HEK293 (cell line): ENCODE data around the gene CATSPERD.
A peak's percentile ranks its signal among the peaks of the same experiment; 100 is the strongest.

ENCODE experiments used
- CTCF ChIA-PET: fragments of 350-600 bp; formaldehyde crosslinking; extraction: SDS; loops from one replicate; lab custom pipeline; 2021; ENCODE audit warnings: antibody characterized with exemption; lab: Yijun Ruan, JAX
- POLR2A ChIA-PET: fragments of 300-600 bp; formaldehyde crosslinking; extraction: SDS; loops from one replicate; lab custom pipeline; 2020; ENCODE audit warnings: antibody characterized with exemption, inconsistent platforms; lab: Yijun Ruan, JAX
- H3K27ac ChIP-seq: fragments of 200-500 bp; sonication (Bioruptor generic); 2 replicates; pipeline ENCODE4 v1.5.1; 2014; ENCODE audit warnings: low read depth, low read length, control low read depth, inconsistent platforms; ENCODE audit errors: extremely low read depth
- H3K36me3 ChIP-seq, 2 experiments: fragments of 200-500 bp in 1 of 2; sonication (Bioruptor generic) in 1 of 2; 1 replicate in 1 of 2; 2 replicates in 1 of 2; pipeline ENCODE4 v1.5.1; 2014 to 2017; ENCODE audit warnings: inconsistent platforms in 2 of 2, low read length in 2 of 2; ENCODE audit not compliant: control insufficient read depth in 2 of 2, insufficient read depth in 1 of 2
- H3K4me1 ChIP-seq: fragments of 200-500 bp; sonication (Bioruptor generic); 2 replicates; pipeline ENCODE4 v1.5.1; 2014; ENCODE audit warnings: mild to moderate bottlenecking, low read length, inconsistent platforms; ENCODE audit not compliant: control insufficient read depth, insufficient read depth
- H3K4me3 ChIP-seq: 2 replicates; pipeline ENCODE4 v1.5.1; 2011; ENCODE audit warnings: low read depth, mild to moderate bottlenecking, control low read depth, low read length, moderate library complexity
- H3K9me3 ChIP-seq: fragments of 200-500 bp; sonication (Bioruptor generic); 2 replicates; pipeline ENCODE4 v1.5.1; 2014; ENCODE audit warnings: low read depth, low read length, inconsistent platforms; ENCODE audit not compliant: control insufficient read depth, insufficient read depth
- BCL11B ChIP-seq: fragments of 450-650 bp; formaldehyde crosslinking; IDR thresholded peaks from 2 replicates; pipeline ENCODE4 v1.5.1; 2016; ENCODE audit warnings: low read depth, missing biosample characterization, missing genetic modification characterization
- ELK4 ChIP-seq: IDR thresholded peaks from 2 replicates; pipeline ENCODE4 v1.6.1; 2011; ENCODE audit warnings: mild to moderate bottlenecking, low read depth, low read length, borderline replicate concordance
- INSM2 ChIP-seq: fragments of 450-650 bp; formaldehyde crosslinking; IDR thresholded peaks from 2 replicates; pipeline ENCODE4 v1.5.1; 2016; ENCODE audit warnings: missing biosample characterization, missing genetic modification characterization
- MEIS1 ChIP-seq: sonication (generic); formaldehyde crosslinking; IDR thresholded peaks from 2 replicates; pipeline ENCODE4 v1.8.1; 2022; ENCODE audit warnings: missing genetic modification reagents, mild to moderate bottlenecking, borderline replicate concordance
- PBX3 ChIP-seq: sonication (generic); formaldehyde crosslinking; IDR thresholded peaks from 2 replicates; pipeline ENCODE4 v1.8.1; 2022; ENCODE audit warnings: mild to moderate bottlenecking, moderate library complexity, missing genetic modification reagents
- PRDM10 ChIP-seq: fragments of 450-650 bp; formaldehyde crosslinking; IDR thresholded peaks from 2 replicates; pipeline ENCODE4 v1.5.1; 2016; ENCODE audit warnings: missing biosample characterization, missing genetic modification characterization
- YY2 ChIP-seq: fragments of 450-650 bp; formaldehyde crosslinking; IDR thresholded peaks from 2 replicates; pipeline ENCODE4 v1.5.1; 2016; ENCODE audit warnings: missing biosample characterization, missing genetic modification characterization
- ZBTB17 ChIP-seq: fragments of 450-650 bp; formaldehyde crosslinking; IDR thresholded peaks from 2 replicates; pipeline ENCODE4 v1.5.1; 2016; ENCODE audit warnings: missing biosample characterization, missing genetic modification characterization
- ZNF157 ChIP-seq: fragments of 450-650 bp; formaldehyde crosslinking; IDR thresholded peaks from 2 replicates; pipeline ENCODE4 v1.5.1; 2016; ENCODE audit warnings: missing biosample characterization, missing genetic modification characterization
- ZNF16 ChIP-seq: fragments of 450-650 bp; formaldehyde crosslinking; IDR thresholded peaks from 2 replicates; pipeline ENCODE4 v1.5.1; 2016; ENCODE audit warnings: low read depth, missing biosample characterization, missing genetic modification characterization
- ZNF169 ChIP-seq: fragments of 450-650 bp; formaldehyde crosslinking; IDR thresholded peaks from 2 replicates; pipeline ENCODE4 v1.5.1; 2016; ENCODE audit warnings: missing biosample characterization, missing genetic modification characterization
- ZNF266 ChIP-seq: fragments of 450-650 bp; formaldehyde crosslinking; IDR thresholded peaks from 2 replicates; pipeline ENCODE4 v1.5.1; 2016; ENCODE audit warnings: missing biosample characterization, missing genetic modification characterization, low read depth
- ZNF274 ChIP-seq, 2 experiments: fragments of 200-500 bp in 1 of 2; fragments of 450-650 bp in 1 of 2; sonication (Bioruptor generic) in 1 of 2; formaldehyde crosslinking in 1 of 2; IDR thresholded peaks; 2 replicates each; pipeline versions ENCODE4 v1.5.1 to v1.6.1; 2014 to 2016; ENCODE audit warnings: borderline replicate concordance in 1 of 2, inconsistent platforms in 1 of 2, low read length in 1 of 2, missing biosample characterization in 1 of 2, missing genetic modification characterization in 1 of 2
- ZNF341 ChIP-seq: fragments of 450-650 bp; formaldehyde crosslinking; IDR thresholded peaks from 2 replicates; pipeline ENCODE4; 2016; ENCODE audit warnings: low read depth, missing biosample characterization, missing genetic modification characterization
- ZNF350 ChIP-seq: fragments of 450-650 bp; formaldehyde crosslinking; IDR thresholded peaks from 2 replicates; pipeline ENCODE4 v1.5.0; 2017; ENCODE audit warnings: missing biosample characterization, mild to moderate bottlenecking, missing genetic modification characterization
- ZNF366 ChIP-seq: fragments of 450-650 bp; formaldehyde crosslinking; conservative IDR thresholded peaks from 2 replicates; pipeline ENCODE4 v1.5.1; 2016; ENCODE audit warnings: missing biosample characterization, missing genetic modification characterization
- ZNF391 ChIP-seq: fragments of 450-650 bp; formaldehyde crosslinking; IDR thresholded peaks from 2 replicates; pipeline ENCODE4 v1.5.1; 2016; ENCODE audit warnings: low read depth, missing biosample characterization, missing genetic modification characterization, borderline replicate concordance
- ZNF433 ChIP-seq: fragments of 450-650 bp; formaldehyde crosslinking; IDR thresholded peaks from 2 replicates; pipeline ENCODE4 v1.5.1; 2016; ENCODE audit warnings: missing biosample characterization, missing genetic modification characterization, low read depth
- ZNF473 ChIP-seq: fragments of 450-650 bp; formaldehyde crosslinking; IDR thresholded peaks from 2 replicates; pipeline ENCODE4 v1.5.1; 2017; ENCODE audit warnings: missing biosample characterization, missing genetic modification characterization
- ZNF488 ChIP-seq: fragments of 450-650 bp; formaldehyde crosslinking; IDR thresholded peaks from 2 replicates; pipeline ENCODE4 v1.5.1; 2016; ENCODE audit warnings: missing biosample characterization, missing genetic modification characterization
- ZNF544 ChIP-seq: fragments of 450-650 bp; formaldehyde crosslinking; IDR thresholded peaks from 2 replicates; pipeline ENCODE4 v1.5.0; 2017; ENCODE audit warnings: missing biosample characterization, missing genetic modification characterization
- ZNF558 ChIP-seq: fragments of 450-650 bp; formaldehyde crosslinking; IDR thresholded peaks from 2 replicates; pipeline ENCODE4 v1.5.1; 2016; ENCODE audit warnings: missing biosample characterization, missing genetic modification characterization
- ZNF623 ChIP-seq: fragments of 450-650 bp; formaldehyde crosslinking; IDR thresholded peaks from 2 replicates; pipeline ENCODE4 v1.5.1; 2016; ENCODE audit warnings: missing biosample characterization, missing genetic modification characterization
- ZNF645 ChIP-seq: fragments of 450-650 bp; formaldehyde crosslinking; IDR thresholded peaks from 2 replicates; pipeline ENCODE4; 2016; ENCODE audit warnings: missing biosample characterization, missing genetic modification characterization
- ZNF747 ChIP-seq: fragments of 450-650 bp; formaldehyde crosslinking; IDR thresholded peaks from 2 replicates; pipeline ENCODE4 v1.5.1; 2016; ENCODE audit warnings: missing biosample characterization, missing genetic modification characterization
- ZNF785 ChIP-seq: fragments of 450-650 bp; formaldehyde crosslinking; IDR thresholded peaks from 2 replicates; pipeline ENCODE4 v1.5.1; 2016; ENCODE audit warnings: missing biosample characterization, missing genetic modification characterization

CATSPERD gene

GRCh38 chr19:5681391-5682106, 38.9 kb upstream of the CATSPERD start:
- ChIA-PET POLR2A (interaction anchor here (0.7 to 1.1 kb wide), 2 partner anchors 59 to 1926 kb away, joined by 3 to 4 read pairs; partner anchors contain the start of genes SAFB and SAFB2), CTCF (interaction anchor here (1.1 kb wide), 1 partner anchor 10 kb away, joined by 3 read pairs; no protein-coding TSS in a partner anchor)
- H3K36me3 ChIP-seq = peaks cover 0 to 6% of the 10 kb centered on the region in 2 experiments; a peak in 1 of 3 replicates
- H3K4me1 ChIP-seq = no peaks in the 10 kb centered on the region
- TF ChIP-seq ZNF274 (IDR thresholded peaks at IDR 0.05; ENCODE audit: low read length) = no peak
- TF ChIP-seq ZNF274 (tag by site-specific recombination; IDR thresholded peaks at IDR 0.05; ENCODE audit: borderline replicate concordance) = peak; percentile 63; the same call in 1 of the 2 replicates
- TF ChIP-seq ZNF488 (tag by site-specific recombination) = peak; percentile 36; the same call in 1 of the 2 replicates
- TF ChIP-seq ZNF747 (tag by site-specific recombination) = peak; percentile 81; the same call in 1 of the 2 replicates
- peak; percentile 43 for TF ChIP-seq ZNF341 (tag by site-specific recombination)
- 0 out of 2 replicates have a peak, but pooled peaks have one; percentile 10 for TF ChIP-seq ZNF391
- TF ChIP-seq PBX3 (CRISPR knock-in tag) = no peak
- TF ChIP-seq ZNF366 (tag by site-specific recombination) = peak; percentile 100
- no peak for TF ChIP-seq ZNF350
- TF ChIP-seq ZNF266 (tag by site-specific recombination) = peak; percentile 7; the same call in 1 of the 2 replicates
- peak; percentile 67; the same call in 1 of the 2 replicates for TF ChIP-seq ZNF645 (tag by site-specific recombination)
- no peak for TF ChIP-seq ZNF623 (tag by site-specific recombination)
- TF ChIP-seq BCL11B = peak; percentile 68
- no peak for TF ChIP-seq ZNF544 (tag by site-specific recombination)
- peak; percentile 27; the same call in 1 of the 2 replicates for TF ChIP-seq ZNF16 (tag by site-specific recombination)
- no peak for TF ChIP-seq MEIS1 (CRISPR knock-in tag)
- no peak for TF ChIP-seq PRDM10 (tag by site-specific recombination)
- peak; percentile 34; the same call in 1 of the 2 replicates for TF ChIP-seq ZNF169 (tag by site-specific recombination)
- 0 out of 2 replicates have a peak, but pooled peaks have one; percentile 12 for TF ChIP-seq ZNF157
- no peak for TF ChIP-seq ELK4
- 0 out of 2 replicates have a peak, but pooled peaks have one; percentile 34 for TF ChIP-seq INSM2 (tag by site-specific recombination)
- no peak for TF ChIP-seq ZNF558
- 0 out of 2 replicates have a peak, but pooled peaks have one; percentile 3 for TF ChIP-seq ZNF433 (tag by site-specific recombination)
- TF ChIP-seq YY2 (tag by site-specific recombination) = 0 out of 2 replicates have a peak, but pooled peaks have one; percentile 5
- TF ChIP-seq ZNF785 (tag by site-specific recombination) = peak; percentile 57; the same call in 1 of the 2 replicates
- TF ChIP-seq ZBTB17 = peak; percentile 99
- TF ChIP-seq ZNF473 (tag by site-specific recombination) = peak; percentile 74; the same call in 1 of the 2 replicates
- no peak overlapping the region for H3K27ac ChIP-seq
- H3K9me3 ChIP-seq = no peaks in the 10 kb centered on the region
- H3K4me3 ChIP-seq = peak overlapping the region; percentile 94
